Islet precursor cell (in vitro differentiated cells): ENCODE measurements around the gene MYDGF.
A peak's percentile ranks its signal among the peaks of the same experiment; 100 is the strongest.
"Not testable (repeated sequence)": the region's sequence is repeated elsewhere in the genome, so short reads cannot be mapped to it uniquely, and the experiment has no call there.

ENCODE experiments used
- DNase-seq: peaks from one replicate; pipeline ENCODE4 v3.0.0-alpha.2; 2018

MYDGF gene

GRCh38 chr19:4699826-4700692, 29.9 kb upstream of the MYDGF start:
- DNase-seq, result no peak

GRCh38 chr19:4697304-4697703, 27.2 kb upstream of the MYDGF start:
- no peak for DNase-seq

- DNase-seq, result no peak
These were observed 25.1 kb upstream of the MYDGF start for GRCh38 chr19:4695224-4695731.

- peak; percentile 70 for DNase-seq
These were observed 24.3 kb upstream of the MYDGF start for GRCh38 chr19:4694211-4694987.

- DNase-seq, result no peak
These were observed 23.5 kb upstream of the MYDGF start for GRCh38 chr19:4693471-4694121.

GRCh38 chr19:4693078-4693350, 22.9 kb upstream of the MYDGF start:
- DNase-seq, result no peak

- DNase-seq, result no peak
These were observed 22.3 kb upstream of the MYDGF start for GRCh38 chr19:4692251-4693077.

GRCh38 chr19:4691373-4691772, 21.2 kb upstream of the MYDGF start:
- no peak for DNase-seq

GRCh38 chr19:4690361-4690760, 20.2 kb upstream of the MYDGF start:
- DNase-seq, result no peak

- no peak for DNase-seq
These were observed 19.3 kb upstream of the MYDGF start for GRCh38 chr19:4689403-4689802.

- DNase-seq, result no peak
These were observed 18.4 kb upstream of the MYDGF start for GRCh38 chr19:4688587-4688986.

- no peak for DNase-seq
These were observed 17.3 kb upstream of the MYDGF start for GRCh38 chr19:4687396-4687795.

- no peak for DNase-seq
These were observed 16.6 kb upstream of the MYDGF start for GRCh38 chr19:4686700-4687099.

- DNase-seq, result no peak
These were observed 14.4 kb upstream of the MYDGF start for GRCh38 chr19:4684312-4685095.

- no peak for DNase-seq
These were observed 12.5 kb upstream of the MYDGF start for GRCh38 chr19:4682417-4683200.

GRCh38 chr19:4680021-4680420, 9.9 kb upstream of the MYDGF start:
- DNase-seq, result not testable (repeated sequence)

- DNase-seq, result peak; percentile 86
These were observed 9.0 kb upstream of the MYDGF start for GRCh38 chr19:4678881-4679790.

- peak; percentile 84 for DNase-seq
These were observed 7.0 kb upstream of the MYDGF start for GRCh38 chr19:4676955-4677731.

GRCh38 chr19:4675346-4675745, 5.2 kb upstream of the MYDGF start:
- no peak for DNase-seq
